ENCODE measurements around the gene MCM9. TPM values are rescaled to one million over a fixed set of nuclear protein-coding genes. Genes with fewer than 3 reads are reported as not detected.

Gene MCM9
- total and polyA plus RNA-seq, 2 donors (not counting 1 experiment from before 2014, with no cell fraction given): 14.0 to 54.5 TPM

GRCh38 chr6:118892355-118892991, 42.5 kb downstream of the MCM9 start:
- POLR2A ChIA-PET: interaction anchor here (1.7 kb wide), 1 partner anchor 11 kb away, joined by 3 read pairs; no protein-coding TSS in a partner anchor
- Mint-ChIP-seq H3K4me3 (peak overlapping the region; percentile 91), H3K9me3 (ENCODE audit: insufficient read depth) (no peaks in the 10 kb centered on the region), H3K27ac (peak overlapping the region; percentile 95), H3K27me3 (no peaks in the 10 kb centered on the region), H3K4me1 (peaks cover 55% of the 10 kb centered on the region)
- intact Hi-C loops (cut with micrococcal nuclease): loop anchor here (5.0 to 10.0 kb wide), 6 partner anchors 80 to 1290 kb away; partner anchors contain the start of genes FAM184A, GOPC and MAN1A1
- ATAC-seq (ENCODE audit: low read depth) (no peak), DNase-seq (peak; percentile 29)
- peak overlapping the region; percentile 93 for H2AFZ ChIP-seq (ENCODE audit: insufficient read depth, low read depth, low read length, poor library complexity, severe bottlenecking)
- peak overlapping the region; percentile 79 to 84 for H3K27ac ChIP-seq (ENCODE audit: low read length in 2 of 2)
- no peaks in the 10 kb centered on the region for H3K9me3 ChIP-seq (ENCODE audit: control extremely low read depth in 1 of 3, control insufficient read depth in 2 of 3, insufficient read depth in 1 of 3, low read length in 2 of 3)
- H3K4me1 ChIP-seq (ENCODE audit: control insufficient read depth in 2 of 2, insufficient read depth in 2 of 2, low read length in 2 of 2): peaks cover 31 to 34% of the 10 kb centered on the region in 2 donors
- WGBS (ENCODE audit: insufficient coverage): no CpG with 5 or more reads among the region's 6 CpGs
- TF ChIP-seq EZH2 (IDR thresholded peaks at IDR 0.05; ENCODE audit: borderline replicate concordance, insufficient read depth, low read depth, low read length, poor library complexity, severe bottlenecking) (no peak), CTCF (IDR thresholded peaks at IDR 0.05) (no peak)
- peak overlapping the region; percentile 84 to 99 (median 91) for H3K4me3 ChIP-seq (ENCODE audit: control extremely low read depth in 1 of 5, extremely low read depth in 1 of 5, insufficient read depth in 1 of 5, low read depth in 2 of 5, low read length in 4 of 5)
- no peaks in the 10 kb centered on the region for H3K27me3 ChIP-seq (replicated peaks in 1 of 4; ENCODE audit: control extremely low read depth in 1 of 4, control insufficient read depth in 3 of 4, insufficient read depth in 4 of 4, low read length in 3 of 4)
- peaks cover 66% of the 10 kb centered on the region for H3K79me2 ChIP-seq (ENCODE audit: control insufficient read depth, insufficient read depth, low read length)
- H3K36me3 ChIP-seq (replicated peaks in 1 of 2; ENCODE audit: control extremely low read depth in 1 of 2, control insufficient read depth in 1 of 2, extremely low read depth in 1 of 2, insufficient read depth in 2 of 2, low read length in 1 of 2): no peaks in the 10 kb centered on the region
- no peaks in the 10 kb centered on the region for H4K20me1 ChIP-seq (ENCODE audit: control insufficient read depth, insufficient read depth, low read length, poor library complexity, severe bottlenecking)
- CTCF ChIA-PET: interaction anchor here (1.5 to 6.4 kb wide), 4 partner anchors 9 to 96 kb away, joined by 3 to 39 read pairs (median 5); no protein-coding TSS in a partner anchor
- H3K4me2 ChIP-seq (replicated peaks; ENCODE audit: low read depth, low read length, poor library complexity, severe bottlenecking): peak overlapping the region; percentile 79
- peak overlapping the region; percentile 85 for H3K9ac ChIP-seq (ENCODE audit: low read length)
